ENCODE data around the gene CHTOP. TPM values are rescaled to one million over a fixed set of nuclear protein-coding genes. Genes with fewer than 3 reads are reported as not detected.

The CHTOP gene
- total and polyA plus RNA-seq, 2 experiments from 2014 or later, result 73.4 to 97.8 TPM

GRCh38 chr1:153626904-153627714 lies 6.8 kb upstream of the CHTOP start, which contains the start of gene S100A13:
S100A13 (minus strand) TSS chr1:153627505; CDS start chr1:153626472, 1,033 bp downstream.
- Histone ChIP-seq H4K20me1 (replicated peaks; ENCODE audit: insufficient read depth) (no peaks in the 10 kb centered on the region), H3K27me3 (ENCODE audit: insufficient read depth) (no peaks in the 10 kb centered on the region), H3F3A (replicated peaks; ENCODE audit: low read depth) (0 out of 2 replicates have a peak, but pooled peaks cover 2% of the 10 kb centered on the region), H3K27ac (ENCODE audit: low read depth) (peak within 1 kb of the TSS; percentile 73; the same call in 1 of the 2 replicates), H3K4me3 (peak within 1 kb of the TSS; percentile 70), H3K36me3 (ENCODE audit: insufficient read depth) (no peaks in the 10 kb centered on the region), H3K9me2 (ENCODE audit: insufficient read depth) (0 out of 2 replicates have a peak, but pooled peaks cover 3% of the 10 kb centered on the region), H3K79me2 (replicated peaks; ENCODE audit: insufficient read depth) (no peaks in the 10 kb centered on the region), H2AFZ (peak within 1 kb of the TSS; percentile 94), H3K4me1 (ENCODE audit: insufficient read depth) (peaks cover 17% of the 10 kb centered on the region), H3K4me2 (peak within 1 kb of the TSS; percentile 94)
- peak within 1 kb of the TSS; percentile 82 for H3K4me3 Mint-ChIP-seq
- no peaks in the 10 kb centered on the region for H3K9me3 Mint-ChIP-seq
- ATAC-seq (peak; percentile 94), DNase-seq (ENCODE audit: low spot score) (peak; percentile 99)
- H3K27me3 Mint-ChIP-seq (ENCODE audit: insufficient read depth, low read depth, poor library complexity), result peaks cover 14% of the 10 kb centered on the region
- H3K4me1 Mint-ChIP-seq, result peaks cover 50% of the 10 kb centered on the region
- peaks cover 29% of the 10 kb centered on the region for H3K36me3 Mint-ChIP-seq (ENCODE audit: low read depth)
- no peak for TF ChIP-seq ZNF331 (CRISPR knock-in tag; IDR thresholded peaks at IDR 0.05; ENCODE audit: low read depth)
- TF ChIP-seq EZH2 (IDR thresholded peaks at IDR 0.05; ENCODE audit: low read depth, unreplicated experiment), result no peak
- no peak for TF ChIP-seq STAT1 (IDR thresholded peaks at IDR 0.05; ENCODE audit: unreplicated experiment)
- no peak for TF ChIP-seq REST (IDR thresholded peaks at IDR 0.05; ENCODE audit: unreplicated experiment)
- peak; percentile 97 for TF ChIP-seq POLR2AphosphoS5 (IDR thresholded peaks at IDR 0.05; ENCODE audit: low read depth)
- TF ChIP-seq ZNF462 (CRISPR knock-in tag; IDR thresholded peaks at IDR 0.05), result peak; percentile 58; the same call in 1 of the 2 replicates
- peak; percentile 14; the same call in 1 of the 2 replicates for TF ChIP-seq NANOG (IDR thresholded peaks at IDR 0.05; ENCODE audit: borderline replicate concordance)
- no peak for TF ChIP-seq ETS1 (IDR thresholded peaks at IDR 0.05)
- TF ChIP-seq CTCF (conservative IDR thresholded peaks at IDR 0.05; ENCODE audit: low read depth in 2 of 2), result peak; percentile 83 to 93
- H3K27ac Mint-ChIP-seq, result peak within 1 kb of the TSS; percentile 89
